H9 (cell line): ENCODE measurements around the gene DUSP28. TPM values are rescaled to one million over a fixed set of nuclear protein-coding genes. Genes with fewer than 3 reads are reported as not detected.

Experiments used
- DNase-seq: peaks from one replicate; pipeline ENCODE4 v3.0.0-alpha.2; 2017
- H2AFZ ChIP-seq: one replicate; pipeline ENCODE4 v1.6.1; 2013; ENCODE audit warnings: mild to moderate bottlenecking, low read length, control low read depth, moderate library complexity
- H2AK5ac ChIP-seq: 2 replicates; pipeline ENCODE4 v1.6.1; 2013; ENCODE audit warnings: low read length, control low read depth, mixed read lengths; ENCODE audit not compliant: insufficient read length
- H2BK120ac ChIP-seq: one replicate; pipeline ENCODE4 v1.6.1; 2013; ENCODE audit warnings: low read depth, mild to moderate bottlenecking, low read length, control low read depth, inconsistent platforms; ENCODE audit not compliant: poor library complexity, severe bottlenecking
- H2BK12ac ChIP-seq: 2 replicates; pipeline ENCODE4 v1.6.1; 2013; ENCODE audit warnings: low read length, control low read depth, mixed read lengths, low read depth; ENCODE audit not compliant: insufficient read length
- H2BK15ac ChIP-seq: 2 replicates; pipeline ENCODE4 v1.6.1; 2013; ENCODE audit warnings: low read depth, low read length, control low read depth
- H2BK20ac ChIP-seq: one replicate; pipeline ENCODE4 v1.6.1; 2013; ENCODE audit warnings: low read depth, mild to moderate bottlenecking, low read length, control low read depth, inconsistent platforms; ENCODE audit not compliant: poor library complexity, severe bottlenecking
- H2BK5ac ChIP-seq: 2 replicates; pipeline ENCODE4 v1.6.1; 2013; ENCODE audit warnings: low read length, control low read depth, mixed read lengths; ENCODE audit not compliant: insufficient read length
- H3K14ac ChIP-seq: 2 replicates; pipeline ENCODE4 v1.6.1; 2013; ENCODE audit warnings: low read length, control low read depth; ENCODE audit not compliant: insufficient read depth
- H3K18ac ChIP-seq: 2 replicates; pipeline ENCODE4 v1.6.1; 2013; ENCODE audit warnings: low read depth, mild to moderate bottlenecking, mixed read lengths, low read length, control low read depth; ENCODE audit not compliant: insufficient read length
- H3K23ac ChIP-seq: 2 replicates; pipeline ENCODE4 v1.6.1; 2013; ENCODE audit warnings: low read length, control low read depth, mixed read lengths, low read depth; ENCODE audit not compliant: insufficient read length
- H3K23me2 ChIP-seq: 2 replicates; pipeline ENCODE4 v1.6.1; 2013; ENCODE audit warnings: low read depth, mild to moderate bottlenecking, mixed read lengths, low read length, control low read depth; ENCODE audit not compliant: insufficient read length, poor library complexity, severe bottlenecking
- H3K27ac ChIP-seq: 2 replicates; pipeline ENCODE4 v1.5.1; 2013; ENCODE audit warnings: low read length, control low read depth, mixed read lengths, low read depth; ENCODE audit not compliant: insufficient read length
- H3K27me3 ChIP-seq: 2 replicates; pipeline ENCODE4 v1.6.1; 2013; ENCODE audit warnings: low read length, control low read depth, inconsistent platforms; ENCODE audit not compliant: insufficient read depth
- H3K4ac ChIP-seq: 2 replicates; pipeline ENCODE4 v1.6.1; 2013; ENCODE audit warnings: low read depth, mild to moderate bottlenecking, control low read depth, inconsistent platforms, low read length, moderate library complexity
- H3K4me1 ChIP-seq: 2 replicates; pipeline ENCODE4 v1.6.1; 2013; ENCODE audit warnings: low read length, control low read depth, inconsistent platforms; ENCODE audit not compliant: insufficient read depth
- H3K4me2 ChIP-seq: 2 replicates; pipeline ENCODE4 v1.6.1; 2013; ENCODE audit warnings: low read length, control low read depth, mixed read lengths; ENCODE audit not compliant: insufficient read length, insufficient read depth
- H3K56ac ChIP-seq: 2 replicates; pipeline ENCODE4 v1.6.1; 2013; ENCODE audit warnings: low read depth, mild to moderate bottlenecking, mixed read lengths, low read length, control low read depth; ENCODE audit not compliant: insufficient read length
- H3K79me1 ChIP-seq: 2 replicates; pipeline ENCODE4 v1.6.1; 2013; ENCODE audit warnings: low read depth, mild to moderate bottlenecking, moderate library complexity, low read length, control low read depth, inconsistent platforms; ENCODE audit not compliant: insufficient read depth, poor library complexity, severe bottlenecking
- H3K79me2 ChIP-seq: 2 replicates; pipeline ENCODE4 v1.6.1; 2013; ENCODE audit warnings: low read length, control low read depth, inconsistent platforms; ENCODE audit not compliant: insufficient read depth
- H3K9ac ChIP-seq: 2 replicates; pipeline ENCODE4 v1.6.1; 2013; ENCODE audit warnings: low read length, control low read depth, mixed read lengths; ENCODE audit not compliant: insufficient read length; ENCODE audit errors: extremely low read depth
- H3K9me3 ChIP-seq: one replicate; pipeline ENCODE4 v1.6.1; 2013; ENCODE audit warnings: low read depth, low read length, inconsistent platforms; ENCODE audit not compliant: control insufficient read depth
- H3T11ph ChIP-seq: one replicate; pipeline ENCODE4 v1.6.1; 2013; ENCODE audit warnings: mild to moderate bottlenecking, low read length, control low read depth, inconsistent platforms
- H4K20me1 ChIP-seq: one replicate; pipeline ENCODE4 v1.6.1; 2013; ENCODE audit not compliant: control insufficient read depth, insufficient read length, insufficient read depth
- H4K5ac ChIP-seq: 2 replicates; pipeline ENCODE4 v1.6.1; 2013; ENCODE audit warnings: low read depth, mild to moderate bottlenecking, mixed read lengths, low read length, control low read depth; ENCODE audit not compliant: insufficient read length
- H4K8ac ChIP-seq: replicated peaks from 2 replicates; pipeline ENCODE4 v1.6.1; 2013; ENCODE audit warnings: low read length, control low read depth, mixed read lengths, low read depth; ENCODE audit not compliant: insufficient read length
- H4K91ac ChIP-seq: 2 replicates; pipeline ENCODE4 v1.6.1; 2013; ENCODE audit warnings: low read depth, mild to moderate bottlenecking, moderate library complexity, mixed read lengths, low read length, control low read depth; ENCODE audit not compliant: insufficient read length
- H3K27ac Mint-ChIP-seq, 3 experiments: 2 replicates in 2 of 3; 3 replicates in 1 of 3; pipeline ENCODE4 v1.8.0; 2020 to 2021; ENCODE audit warnings: mixed read lengths in 3 of 3, mild to moderate bottlenecking in 1 of 3, moderate library complexity in 1 of 3
- H3K27me3 Mint-ChIP-seq: 2 replicates; pipeline ENCODE4 v1.8.0; 2021; ENCODE audit warnings: low read depth, mild to moderate bottlenecking, moderate library complexity, mixed read lengths
- H3K36me3 Mint-ChIP-seq, 3 experiments: 2 replicates in 2 of 3; 3 replicates in 1 of 3; pipeline ENCODE4 v1.8.0; 2020 to 2021; ENCODE audit warnings: low read depth in 3 of 3, mixed read lengths in 3 of 3; ENCODE audit not compliant: insufficient read depth in 1 of 3
- H3K4me1 Mint-ChIP-seq, 2 experiments: 2 replicates each; pipeline ENCODE4 v1.8.0; 2020; ENCODE audit warnings: mixed read lengths in 2 of 2
- H3K4me3 Mint-ChIP-seq, 2 experiments: 2 replicates in 1 of 2; 3 replicates in 1 of 2; pipeline ENCODE4 v1.8.0; 2020 to 2021; ENCODE audit warnings: mild to moderate bottlenecking in 2 of 2, mixed read lengths in 2 of 2, moderate library complexity in 1 of 2
- H3K9me3 Mint-ChIP-seq, 2 experiments: 2 replicates in 1 of 2; 3 replicates in 1 of 2; pipeline ENCODE4 v1.8.0; 2020; ENCODE audit warnings: mild to moderate bottlenecking in 2 of 2, mixed read lengths in 2 of 2, moderate library complexity in 1 of 2
- WGBS: extraction: QIAGEN DNeasy Blood & Tissue Kit; methylation state at CpG from one replicate; pipeline ENCODE4 v1.1.7; 2013; ENCODE audit warnings: missing lambda C conversion rate, low lambda C conversion rate, mixed read lengths; ENCODE audit not compliant: insufficient read length; ENCODE audit errors: extremely low coverage; 5-methylcytosine and 5-hydroxymethylcytosine counted together
- total RNA-seq: library from RNA; stranded (reverse); gene quantifications from 2 replicates; pipeline ENCODE4 v1.2.1, GENCODE V29; 2021
- TF ChIP-seq, protein P1 (sequence below): fragments of 200-600 bp; sonication (generic); conservative IDR thresholded peaks from 3 replicates; pipeline ENCODE4 v1.8.0; 2021; ENCODE audit warnings: antibody characterized with exemption, mild to moderate bottlenecking

DUSP28 gene
- total RNA-seq, 1 experiment from 2014 or later: 1.6 TPM

DNA sequence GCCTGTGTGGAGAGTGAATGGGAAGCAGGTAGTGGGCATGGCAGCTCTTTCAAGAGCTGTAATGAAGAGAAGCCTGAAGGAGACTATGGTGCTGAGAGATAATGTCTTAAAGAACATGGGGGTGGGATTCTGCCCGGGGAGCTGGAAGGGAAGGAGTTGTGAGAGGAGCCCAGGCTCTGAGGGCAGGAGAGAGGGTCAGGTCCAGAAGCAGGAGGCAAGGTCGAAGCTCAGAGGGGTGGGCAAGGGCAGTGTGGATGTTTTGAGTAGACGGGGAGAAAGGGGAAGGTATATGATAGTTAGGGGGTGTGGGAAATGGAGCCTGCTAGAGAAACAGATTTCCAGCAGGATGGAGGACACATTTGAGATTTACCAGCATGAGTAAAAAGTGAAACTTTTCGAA, 28.5 kb downstream of the DUSP28 start:
- H3K56ac ChIP-seq: no peak overlapping the region
- H3K79me1 ChIP-seq: peaks cover 5% of the 10 kb centered on the region
- no peaks in the 10 kb centered on the region for H4K20me1 ChIP-seq
- H3K23ac ChIP-seq: no peak overlapping the region
- peaks cover 23 to 27% of the 10 kb centered on the region in 2 experiments for H3K4me1 Mint-ChIP-seq
- no peak overlapping the region for H2BK15ac ChIP-seq
- H3K27ac Mint-ChIP-seq: 0 out of 7 replicates have a peak overlapping the region, but pooled peaks of 1 of the 3 experiments have one; percentile 6
- TF ChIP-seq, protein P1, sequence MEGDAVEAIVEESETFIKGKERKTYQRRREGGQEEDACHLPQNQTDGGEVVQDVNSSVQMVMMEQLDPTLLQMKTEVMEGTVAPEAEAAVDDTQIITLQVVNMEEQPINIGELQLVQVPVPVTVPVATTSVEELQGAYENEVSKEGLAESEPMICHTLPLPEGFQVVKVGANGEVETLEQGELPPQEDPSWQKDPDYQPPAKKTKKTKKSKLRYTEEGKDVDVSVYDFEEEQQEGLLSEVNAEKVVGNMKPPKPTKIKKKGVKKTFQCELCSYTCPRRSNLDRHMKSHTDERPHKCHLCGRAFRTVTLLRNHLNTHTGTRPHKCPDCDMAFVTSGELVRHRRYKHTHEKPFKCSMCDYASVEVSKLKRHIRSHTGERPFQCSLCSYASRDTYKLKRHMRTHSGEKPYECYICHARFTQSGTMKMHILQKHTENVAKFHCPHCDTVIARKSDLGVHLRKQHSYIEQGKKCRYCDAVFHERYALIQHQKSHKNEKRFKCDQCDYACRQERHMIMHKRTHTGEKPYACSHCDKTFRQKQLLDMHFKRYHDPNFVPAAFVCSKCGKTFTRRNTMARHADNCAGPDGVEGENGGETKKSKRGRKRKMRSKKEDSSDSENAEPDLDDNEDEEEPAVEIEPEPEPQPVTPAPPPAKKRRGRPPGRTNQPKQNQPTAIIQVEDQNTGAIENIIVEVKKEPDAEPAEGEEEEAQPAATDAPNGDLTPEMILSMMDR: no peak
- no peaks in the 10 kb centered on the region; the same call in 1 of the 2 replicates for H3K27me3 Mint-ChIP-seq
- H4K91ac ChIP-seq: no peak overlapping the region
- peaks cover 13% of the 10 kb centered on the region for H3K79me2 ChIP-seq
- H3K27ac ChIP-seq: no peak overlapping the region
- no peak overlapping the region for H3K4ac ChIP-seq
- peaks cover 14% of the 10 kb centered on the region for H3K23me2 ChIP-seq
- H3K14ac ChIP-seq: no peak overlapping the region
- H2AFZ ChIP-seq: no peak overlapping the region
- no peak overlapping the region for H3K18ac ChIP-seq
- peaks cover 0 to 2% of the 10 kb centered on the region in 2 experiments; a peak in 1 of 5 replicates for H3K9me3 Mint-ChIP-seq
- no peak overlapping the region for H3T11ph ChIP-seq
- no peak overlapping the region for H2BK20ac ChIP-seq
- WGBS: 100% methylated on average over 1 of the region's 4 CpGs
- H3K9me3 ChIP-seq: no peaks in the 10 kb centered on the region
- no peak overlapping the region for H2AK5ac ChIP-seq
- no peak overlapping the region for H4K8ac ChIP-seq
- no peak overlapping the region for H2BK120ac ChIP-seq
- no peak for DNase-seq
- H3K4me2 ChIP-seq: no peak overlapping the region
- H3K4me1 ChIP-seq: peaks cover 12% of the 10 kb centered on the region
- H2BK5ac ChIP-seq: no peak overlapping the region
- H3K36me3 Mint-ChIP-seq: peaks cover 12 to 30% (median 13%) of the 10 kb centered on the region in 3 experiments
- H3K27me3 ChIP-seq: no peaks in the 10 kb centered on the region
- H3K4me3 Mint-ChIP-seq: peak overlapping the region; percentile 95 to 97; a peak in 3 of 5 replicates
- H2BK12ac ChIP-seq: no peak overlapping the region
- H4K5ac ChIP-seq: no peak overlapping the region
- H3K9ac ChIP-seq: no peak overlapping the region
